ENCODE results near the gene ATG7.

DNA sequence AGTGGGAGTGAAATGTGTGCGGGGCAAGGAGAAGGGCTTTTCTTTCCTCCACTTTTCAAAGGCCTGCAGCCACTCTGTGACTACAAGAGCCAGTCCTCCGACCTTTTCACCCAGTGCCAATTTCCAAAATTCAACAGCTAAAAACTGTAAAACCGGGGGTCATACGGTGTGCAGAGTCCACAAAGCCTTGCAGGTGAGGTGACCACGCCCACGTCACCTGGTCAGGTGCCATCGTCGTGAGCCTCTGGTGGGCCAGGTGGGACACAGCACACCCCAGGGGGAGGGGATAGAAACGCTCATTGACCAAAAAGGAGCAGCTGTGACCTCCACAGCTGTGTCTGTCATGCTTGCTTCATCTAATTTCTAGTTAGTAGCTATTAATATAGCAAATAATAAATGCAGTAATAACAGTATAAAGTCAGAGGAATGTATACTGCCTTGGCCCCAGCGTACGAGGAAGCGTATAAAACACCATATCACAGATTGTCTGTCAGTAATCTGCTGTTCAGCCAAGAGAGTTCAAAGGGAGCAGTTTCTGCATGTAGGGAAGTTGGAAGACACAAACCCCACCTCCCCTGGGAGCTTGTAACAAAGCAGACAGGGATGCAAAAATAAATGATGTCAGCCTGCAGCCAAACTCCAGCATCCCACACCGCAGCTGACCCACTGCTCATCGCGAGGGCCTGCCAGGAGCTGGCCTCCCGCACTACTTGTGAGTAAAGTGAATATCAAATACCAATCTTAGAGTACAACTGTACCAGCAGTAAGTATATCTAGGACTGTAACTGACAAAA lies 284.9 kb downstream of the ATG7 start:
- no peak for TF ChIP-seq JUN (IDR thresholded peaks at IDR 0.05)
- no peak for TF ChIP-seq EP300 (IDR thresholded peaks at IDR 0.05)
- TF ChIP-seq, protein P1, sequence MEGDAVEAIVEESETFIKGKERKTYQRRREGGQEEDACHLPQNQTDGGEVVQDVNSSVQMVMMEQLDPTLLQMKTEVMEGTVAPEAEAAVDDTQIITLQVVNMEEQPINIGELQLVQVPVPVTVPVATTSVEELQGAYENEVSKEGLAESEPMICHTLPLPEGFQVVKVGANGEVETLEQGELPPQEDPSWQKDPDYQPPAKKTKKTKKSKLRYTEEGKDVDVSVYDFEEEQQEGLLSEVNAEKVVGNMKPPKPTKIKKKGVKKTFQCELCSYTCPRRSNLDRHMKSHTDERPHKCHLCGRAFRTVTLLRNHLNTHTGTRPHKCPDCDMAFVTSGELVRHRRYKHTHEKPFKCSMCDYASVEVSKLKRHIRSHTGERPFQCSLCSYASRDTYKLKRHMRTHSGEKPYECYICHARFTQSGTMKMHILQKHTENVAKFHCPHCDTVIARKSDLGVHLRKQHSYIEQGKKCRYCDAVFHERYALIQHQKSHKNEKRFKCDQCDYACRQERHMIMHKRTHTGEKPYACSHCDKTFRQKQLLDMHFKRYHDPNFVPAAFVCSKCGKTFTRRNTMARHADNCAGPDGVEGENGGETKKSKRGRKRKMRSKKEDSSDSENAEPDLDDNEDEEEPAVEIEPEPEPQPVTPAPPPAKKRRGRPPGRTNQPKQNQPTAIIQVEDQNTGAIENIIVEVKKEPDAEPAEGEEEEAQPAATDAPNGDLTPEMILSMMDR (IDR thresholded peaks at IDR 0.05) = no peak
- TF ChIP-seq MAFK (IDR thresholded peaks at IDR 0.05; ENCODE audit: partially characterized antibody) = no peak
- TF ChIP-seq RAD21 (conservative IDR thresholded peaks at IDR 0.05 in 1 of 2, IDR thresholded peaks at IDR 0.05 in 1 of 2) = no peak
- TF ChIP-seq EHMT2 (IDR thresholded peaks at IDR 0.05; ENCODE audit: low read depth) = no peak
- no peak for TF ChIP-seq POLR2A (IDR thresholded peaks at IDR 0.05; ENCODE audit: low read length)
- no peak for TF ChIP-seq HDAC2 (IDR thresholded peaks at IDR 0.05)
- no peak for TF ChIP-seq MYC (IDR thresholded peaks at IDR 0.05; ENCODE audit: borderline replicate concordance, low read length)
- TF ChIP-seq FOSL2 (IDR thresholded peaks at IDR 0.05) = no peak
- TF ChIP-seq FOSL2 (CRISPR knock-in tag; IDR thresholded peaks at IDR 0.05) = no peak

Measured in A549 (cell line).